Mononuclear cell (primary cell): Measurements from ENCODE around the gene PUS7. TPM values are rescaled to one million over a fixed set of nuclear protein-coding genes. Genes with fewer than 3 reads are reported as not detected.
"Not testable (repeated sequence)": the region's sequence is repeated elsewhere in the genome, so short reads cannot be mapped to it uniquely, and the experiment has no call there.

Experiments used
- H3K27me3 ChIP-seq: 2 replicates; pipeline ENCODE4 v1.6.0; 2011; ENCODE audit warnings: low read length, control low read depth; ENCODE audit not compliant: insufficient read depth
- H3K4me1 ChIP-seq: 2 replicates; pipeline ENCODE4 v1.5.1; 2011; ENCODE audit warnings: mild to moderate bottlenecking, low read length, control low read depth; ENCODE audit not compliant: insufficient read depth
- H3K4me3 ChIP-seq: 2 replicates; pipeline ENCODE4 v1.5.1; 2011; ENCODE audit warnings: mild to moderate bottlenecking, low read length, moderate library complexity
- H3K9me3 ChIP-seq: 2 replicates; pipeline ENCODE4 v1.5.1; 2011; ENCODE audit warnings: low read depth, mild to moderate bottlenecking, control low read depth, low read length
- total RNA-seq: library from RNA; depleted of rRNA; stranded (reverse); fragments of >200 nt; gene quantifications from one replicate; pipeline ENCODE4 v1.2.3, GENCODE V29; 2012

Gene PUS7
- total RNA-seq, 1 donor, result 6.3 TPM

DNA sequence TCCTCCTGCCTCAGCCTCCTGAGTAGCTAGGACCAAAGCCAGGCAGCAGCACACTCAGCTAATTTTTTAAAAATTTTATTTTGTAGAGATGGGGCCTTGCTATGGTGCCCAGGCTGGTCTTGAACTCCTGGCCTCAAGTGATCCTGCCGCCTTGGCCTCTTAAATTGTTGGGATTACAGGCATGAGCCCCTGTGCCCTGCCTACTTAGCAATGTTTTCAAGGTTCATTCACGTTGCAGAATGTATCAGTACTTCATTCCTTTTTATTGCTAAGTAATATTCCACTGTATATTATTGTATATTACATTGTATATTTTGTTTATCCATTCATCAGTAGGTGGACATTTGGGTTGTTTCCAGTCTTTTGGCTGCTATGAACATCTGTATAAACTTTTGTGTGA is 44.2 kb downstream of the PUS7 start:
- no peak overlapping the region for H3K4me3 ChIP-seq
- no peaks in the 10 kb centered on the region for H3K4me1 ChIP-seq
- no peaks in the 10 kb centered on the region for H3K27me3 ChIP-seq
- no peaks in the 10 kb centered on the region for H3K9me3 ChIP-seq

GRCh38 chr7:105474045-105474444 is 48.0 kb downstream of the PUS7 start:
- Histone ChIP-seq H3K4me3 (no peak overlapping the region), H3K4me1 (no peaks in the 10 kb centered on the region), H3K9me3 (no peaks in the 10 kb centered on the region), H3K27me3 (no peaks in the 10 kb centered on the region)

DNA sequence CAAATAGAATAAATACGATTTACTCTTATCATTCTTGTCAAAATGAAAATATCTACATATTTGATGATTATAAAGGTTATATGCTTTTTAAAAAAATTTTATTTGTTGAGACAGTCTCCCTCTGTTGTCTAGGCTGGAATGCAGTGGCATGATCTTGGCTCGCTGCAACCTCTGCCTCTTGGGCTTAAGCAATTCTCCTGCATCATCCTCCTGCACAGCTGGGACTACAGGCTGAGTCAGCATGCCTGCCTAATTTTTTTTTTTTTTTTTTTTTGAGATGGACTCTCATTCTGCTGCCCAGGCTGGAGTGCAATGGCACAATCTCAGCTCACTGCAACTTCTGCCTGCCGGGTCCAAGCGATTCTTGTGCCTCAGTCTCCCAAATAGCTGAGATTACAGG is 48.9 kb downstream of the PUS7 start:
- H3K27me3 ChIP-seq, result no peaks in the 10 kb centered on the region
- H3K4me1 ChIP-seq, result no peaks in the 10 kb centered on the region
- no peaks in the 10 kb centered on the region for H3K9me3 ChIP-seq
- H3K4me3 ChIP-seq, result no peak overlapping the region

DNA sequence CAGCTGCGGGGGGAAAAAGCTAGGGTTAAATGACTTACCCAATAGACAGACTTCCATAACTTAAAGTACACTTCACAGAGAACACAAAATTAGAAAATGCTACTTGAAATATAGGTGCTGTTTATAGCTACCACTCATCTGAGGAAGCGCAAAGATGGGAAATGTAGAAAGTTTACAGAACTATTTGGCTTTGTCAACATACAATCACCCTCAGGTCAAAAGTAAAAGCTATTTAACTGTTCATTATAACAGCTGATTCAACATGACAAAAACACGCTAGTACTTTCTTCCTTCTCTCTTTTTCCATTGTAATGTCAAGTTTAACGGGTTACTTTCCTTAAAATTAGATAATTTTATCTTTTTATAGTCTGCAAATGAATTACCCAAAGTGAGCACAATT is 51.2 kb downstream of the PUS7 start:
- H3K9me3 ChIP-seq, result no peaks in the 10 kb centered on the region
- H3K4me1 ChIP-seq, result no peaks in the 10 kb centered on the region
- no peaks in the 10 kb centered on the region for H3K27me3 ChIP-seq
- no peak overlapping the region for H3K4me3 ChIP-seq

- no peak overlapping the region for H3K4me3 ChIP-seq
- H3K27me3 ChIP-seq, result no peaks in the 10 kb centered on the region
- no peaks in the 10 kb centered on the region for H3K9me3 ChIP-seq
- H3K4me1 ChIP-seq, result no peaks in the 10 kb centered on the region
Observed at GRCh38 chr7:105470090-105470489, 52.0 kb downstream of the PUS7 start.

DNA sequence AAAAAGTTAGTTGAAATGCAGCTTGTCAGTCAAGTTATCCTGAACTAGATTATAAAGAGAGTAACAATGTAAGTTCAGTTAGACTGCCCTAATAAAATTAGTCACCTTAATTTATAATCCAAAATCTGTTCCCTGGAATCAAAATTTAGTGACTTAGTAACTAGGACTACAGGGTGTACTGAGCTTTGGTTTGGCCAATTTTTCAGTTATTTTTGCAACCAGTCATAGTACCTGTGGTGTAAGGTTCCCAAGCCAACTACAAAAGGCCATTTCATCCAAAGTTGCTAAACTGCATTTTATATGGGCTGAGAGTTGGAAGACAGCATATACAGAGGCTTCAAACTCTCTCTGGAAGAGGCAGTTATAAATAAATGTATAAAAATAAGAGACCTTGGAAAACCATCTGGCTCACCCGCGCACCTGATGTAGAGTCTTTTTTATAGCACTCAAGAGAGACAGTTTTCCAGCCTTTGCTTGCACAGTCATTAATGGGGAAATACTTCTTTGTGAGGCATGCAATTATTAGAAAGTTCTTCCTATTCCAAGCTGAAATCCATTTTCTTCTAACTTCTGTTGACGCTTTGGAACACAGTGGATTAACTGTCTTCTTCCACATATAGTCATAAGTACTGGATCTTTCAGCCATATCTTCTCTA is 59.2 kb downstream of the PUS7 start:
- Histone ChIP-seq H3K4me3 (no peak overlapping the region), H3K9me3 (no peaks in the 10 kb centered on the region), H3K4me1 (peaks cover 3% of the 10 kb centered on the region), H3K27me3 (no peaks in the 10 kb centered on the region)

- no peak overlapping the region for H3K4me3 ChIP-seq
- H3K9me3 ChIP-seq, result no peaks in the 10 kb centered on the region
- peaks cover 3% of the 10 kb centered on the region for H3K4me1 ChIP-seq
- no peaks in the 10 kb centered on the region for H3K27me3 ChIP-seq
Observed at GRCh38 chr7:105461518-105461917, 60.6 kb downstream of the PUS7 start.

- H3K4me1 ChIP-seq, result peaks cover 7% of the 10 kb centered on the region
- H3K9me3 ChIP-seq, result no peaks in the 10 kb centered on the region
- no peak overlapping the region for H3K4me3 ChIP-seq
- H3K27me3 ChIP-seq, result no peaks in the 10 kb centered on the region
Observed at GRCh38 chr7:105457619-105458225, 64.3 kb downstream of the PUS7 start.

DNA sequence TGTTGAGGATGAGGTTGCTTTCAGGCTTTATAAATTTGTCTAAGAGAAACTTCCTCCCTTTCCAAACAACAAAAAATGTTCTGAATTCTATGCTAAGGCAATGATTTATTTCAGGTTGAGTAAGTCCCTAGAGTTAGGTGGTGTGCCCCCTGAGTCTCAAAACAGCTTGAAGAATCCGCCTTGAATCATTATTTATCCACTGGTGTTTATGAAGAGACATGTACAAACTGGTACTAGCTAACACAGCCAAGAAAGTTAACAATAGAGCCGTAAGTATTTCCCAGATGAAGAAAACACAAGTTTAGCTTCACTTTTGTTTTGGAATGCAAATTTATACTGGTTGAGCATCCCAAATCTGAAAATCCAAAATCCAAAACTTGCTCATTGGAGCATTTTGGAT is 67.2 kb downstream of the PUS7 start:
- H3K4me1 ChIP-seq, result peaks cover 8% of the 10 kb centered on the region
- H3K4me3 ChIP-seq, result no peak overlapping the region
- H3K27me3 ChIP-seq, result no peaks in the 10 kb centered on the region
- H3K9me3 ChIP-seq, result no peaks in the 10 kb centered on the region

DNA sequence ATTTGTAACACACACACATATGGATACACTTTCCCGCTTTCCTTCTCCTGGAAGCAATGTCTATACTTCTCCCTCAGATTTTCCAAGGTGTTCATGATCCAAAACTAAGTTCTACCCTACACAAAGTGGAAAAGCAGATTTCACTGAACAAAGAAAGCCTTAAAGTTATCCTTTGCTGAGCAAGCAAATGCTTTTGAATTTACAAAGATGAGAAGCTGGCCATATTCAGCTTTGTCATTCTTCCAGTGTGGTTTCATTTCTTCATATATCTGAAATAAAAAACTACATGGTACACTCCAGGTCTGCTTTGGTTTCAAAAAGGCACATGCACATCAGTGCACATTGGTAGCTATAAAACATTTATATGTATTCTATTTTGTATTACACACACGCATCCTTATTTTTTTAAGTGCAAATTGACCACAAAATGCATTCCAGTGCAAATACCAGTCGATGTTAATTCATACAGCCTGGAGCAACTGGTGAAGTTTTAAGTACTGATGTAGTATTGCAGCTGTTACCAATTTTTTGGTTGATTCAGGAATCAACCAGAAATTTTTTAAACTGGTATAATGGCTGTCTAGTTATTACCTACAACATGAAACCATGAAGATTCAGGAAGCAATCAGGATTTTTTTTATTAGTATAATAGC is 67.8 kb downstream of the PUS7 start:
- no peaks in the 10 kb centered on the region for H3K9me3 ChIP-seq
- H3K4me3 ChIP-seq, result no peak overlapping the region
- no peaks in the 10 kb centered on the region for H3K27me3 ChIP-seq
- H3K4me1 ChIP-seq, result peaks cover 14% of the 10 kb centered on the region

DNA sequence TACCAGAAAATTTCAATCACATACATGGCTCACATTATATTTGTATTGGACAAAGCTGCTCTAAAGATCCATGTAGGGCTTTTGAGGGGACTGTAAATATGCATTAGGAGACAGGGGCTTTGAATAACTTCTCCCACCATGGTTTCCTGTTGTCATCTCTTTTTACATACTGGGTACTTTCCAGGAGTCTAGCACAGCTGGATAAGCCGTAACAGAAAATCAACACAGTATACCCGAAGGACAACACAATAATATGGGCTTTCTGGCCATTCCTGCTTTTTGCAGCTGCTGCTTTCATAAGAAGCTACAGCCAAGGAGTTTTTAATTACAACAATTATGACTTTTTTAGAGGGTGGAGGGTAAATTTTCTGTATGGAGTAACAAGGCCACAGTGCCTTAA is 70.0 kb downstream of the PUS7 start:
- peaks cover 35% of the 10 kb centered on the region for H3K4me1 ChIP-seq
- no peak overlapping the region for H3K4me3 ChIP-seq
- no peaks in the 10 kb centered on the region for H3K9me3 ChIP-seq
- no peaks in the 10 kb centered on the region for H3K27me3 ChIP-seq

DNA sequence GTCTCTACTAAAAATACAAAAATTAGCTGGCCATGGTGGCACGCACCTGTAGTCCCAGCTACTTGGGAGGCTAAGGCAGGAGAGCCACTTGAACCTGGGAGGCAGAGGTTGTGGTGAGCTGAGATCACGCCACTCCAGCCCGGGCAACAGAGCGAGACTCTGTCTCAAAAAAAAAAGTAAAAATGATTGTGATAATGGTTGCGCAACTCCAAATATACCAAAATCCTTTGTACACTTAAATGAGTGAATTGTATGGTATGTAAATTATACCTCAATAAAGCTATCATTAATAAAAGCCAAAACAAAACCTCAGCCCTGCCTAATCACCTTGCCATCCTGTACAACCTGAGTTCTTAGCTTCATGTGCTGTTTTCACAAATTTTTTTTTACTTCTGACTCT is 71.2 kb downstream of the PUS7 start:
- not testable (repeated sequence) for H3K9me3 ChIP-seq, H3K27me3 ChIP-seq, H3K4me3 ChIP-seq
- peaks cover 35% of the 10 kb centered on the region for H3K4me1 ChIP-seq

- H3K27me3 ChIP-seq, result no peaks in the 10 kb centered on the region
- peaks cover 35% of the 10 kb centered on the region for H3K4me1 ChIP-seq
- no peak overlapping the region for H3K4me3 ChIP-seq
- H3K9me3 ChIP-seq, result no peaks in the 10 kb centered on the region
Observed at GRCh38 chr7:105450177-105450861, 71.8 kb downstream of the PUS7 start.

DNA sequence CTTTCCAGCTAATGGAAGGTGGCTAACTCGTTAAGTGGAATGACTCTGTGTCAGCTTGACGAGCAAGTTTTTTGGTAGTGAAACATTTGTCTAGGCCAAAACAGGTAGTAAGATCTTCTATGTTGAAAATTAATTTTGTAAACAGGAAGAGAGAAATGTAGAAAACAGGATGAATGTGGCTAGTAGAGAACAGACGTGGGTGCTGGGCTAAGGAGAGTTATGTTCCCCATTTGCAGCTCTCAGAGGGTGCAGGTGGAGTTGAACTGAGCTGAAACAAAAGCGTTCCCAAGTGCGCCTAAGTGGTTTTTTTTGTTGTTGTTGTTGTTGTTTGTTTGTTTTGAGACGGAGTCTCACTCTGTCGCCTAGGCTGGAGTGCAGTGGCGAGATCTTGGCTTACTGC is 73.9 kb downstream of the PUS7 start:
- peaks cover 34% of the 10 kb centered on the region for H3K4me1 ChIP-seq
- no peaks in the 10 kb centered on the region for H3K9me3 ChIP-seq
- no peak overlapping the region for H3K4me3 ChIP-seq
- H3K27me3 ChIP-seq, result no peaks in the 10 kb centered on the region

- H3K9me3 ChIP-seq, result no peaks in the 10 kb centered on the region
- peaks cover 27% of the 10 kb centered on the region for H3K4me1 ChIP-seq
- H3K27me3 ChIP-seq, result no peaks in the 10 kb centered on the region
- H3K4me3 ChIP-seq, result no peak overlapping the region
Observed at GRCh38 chr7:105444342-105444987, 77.6 kb downstream of the PUS7 start.
